ENCODE results near the gene SC5D. TPM values are rescaled to one million over a fixed set of nuclear protein-coding genes. Genes with fewer than 3 reads are reported as not detected.
A peak's percentile ranks its signal among the peaks of the same experiment; 100 is the strongest.

The SC5D gene
- total RNA-seq, 2 donors from 2014 or later, result 61.6 to 86.6 TPM

DNA sequence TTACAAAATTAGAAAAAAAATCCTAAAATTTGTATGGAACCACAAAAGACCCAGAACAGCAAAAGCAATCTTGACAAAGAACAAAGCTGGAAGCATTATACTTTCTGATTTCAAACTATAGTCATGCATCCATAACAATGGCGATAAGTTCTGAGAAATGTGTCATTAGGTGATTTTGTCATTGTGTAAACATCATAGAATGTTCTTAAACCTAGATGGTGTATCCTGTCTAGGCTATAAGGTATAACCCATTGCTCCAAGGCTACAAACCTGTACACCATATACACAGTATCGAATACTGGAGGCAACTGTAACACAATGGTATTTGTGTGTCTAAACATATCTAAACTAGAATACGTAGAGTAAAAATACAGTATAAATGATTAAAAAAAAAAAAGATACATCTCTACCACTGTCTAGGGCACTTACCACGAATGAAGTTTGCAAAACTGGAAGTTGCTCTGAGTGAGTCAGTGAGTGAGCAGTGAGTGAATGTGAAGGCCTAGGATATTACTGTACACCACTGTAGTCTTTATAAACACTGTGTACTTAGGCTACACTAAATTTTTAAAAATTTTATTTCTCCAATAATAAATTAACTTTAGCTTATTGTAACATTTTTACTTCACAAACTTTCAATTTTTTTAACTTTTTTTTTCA lies 18.1 kb upstream of the SC5D start:
- Histone ChIP-seq H3K27ac (no peak overlapping the region), H3K4me1 (replicated peaks) (no peaks in the 10 kb centered on the region), H3K9me3 (no peaks in the 10 kb centered on the region), H3K36me3 (no peaks in the 10 kb centered on the region), H3K4me3 (no peak overlapping the region), H3K27me3 (replicated peaks; ENCODE audit: insufficient read depth) (no peaks in the 10 kb centered on the region)
- no peak for TF ChIP-seq CTCF (IDR thresholded peaks at IDR 0.05)
- TF ChIP-seq POLR2A (IDR thresholded peaks at IDR 0.05), result no peak
- no peak for TF ChIP-seq POLR2AphosphoS5 (IDR thresholded peaks at IDR 0.05)
- no peak for DNase-seq (ENCODE audit: low spot score)
- intact Hi-C loops (cut with DNase I), result no loop called here
- 89% methylated on average over 4 of the region's 4 CpGs for WGBS

GRCh38 chr11:121281698-121282097 lies 10.9 kb upstream of the SC5D start:
- TF ChIP-seq POLR2A (IDR thresholded peaks at IDR 0.05), result no peak
- TF ChIP-seq POLR2AphosphoS5 (IDR thresholded peaks at IDR 0.05), result no peak
- no peak for TF ChIP-seq CTCF (IDR thresholded peaks at IDR 0.05)
- H3K4me3 ChIP-seq, result no peak overlapping the region
- no peaks in the 10 kb centered on the region for H3K27me3 ChIP-seq (replicated peaks; ENCODE audit: insufficient read depth)
- no peaks in the 10 kb centered on the region for H3K36me3 ChIP-seq
- DNase-seq (ENCODE audit: low spot score), result no peak
- no peaks in the 10 kb centered on the region for H3K9me3 ChIP-seq
- intact Hi-C loops (cut with DNase I), result no loop called here
- H3K27ac ChIP-seq, result no peak overlapping the region
- WGBS, result 98% methylated on average over 5 of the region's 5 CpGs
- H3K4me1 ChIP-seq (replicated peaks), result no peaks in the 10 kb centered on the region

DNA sequence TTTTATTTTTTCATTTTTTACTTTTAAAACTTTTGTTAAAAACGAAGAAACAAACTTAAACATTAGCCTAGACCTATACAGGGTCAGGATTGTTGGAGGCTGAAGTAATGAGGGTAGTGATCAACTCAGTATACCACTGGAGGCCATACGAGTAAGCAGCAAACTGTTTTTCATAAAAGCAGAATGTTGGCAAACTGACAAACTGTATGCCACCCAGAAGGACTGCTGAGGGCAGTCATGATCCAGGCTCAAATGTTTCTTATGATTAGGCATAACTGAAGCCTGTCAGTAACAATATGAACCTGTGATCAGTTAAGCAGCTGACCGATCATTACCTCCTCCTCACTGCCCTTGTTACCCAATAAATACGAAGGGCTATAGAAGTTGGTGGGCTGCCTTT lies 10.2 kb upstream of the SC5D start:
- H3K4me3 ChIP-seq, result no peak overlapping the region
- intact Hi-C loops (cut with DNase I), result no loop called here

DNA sequence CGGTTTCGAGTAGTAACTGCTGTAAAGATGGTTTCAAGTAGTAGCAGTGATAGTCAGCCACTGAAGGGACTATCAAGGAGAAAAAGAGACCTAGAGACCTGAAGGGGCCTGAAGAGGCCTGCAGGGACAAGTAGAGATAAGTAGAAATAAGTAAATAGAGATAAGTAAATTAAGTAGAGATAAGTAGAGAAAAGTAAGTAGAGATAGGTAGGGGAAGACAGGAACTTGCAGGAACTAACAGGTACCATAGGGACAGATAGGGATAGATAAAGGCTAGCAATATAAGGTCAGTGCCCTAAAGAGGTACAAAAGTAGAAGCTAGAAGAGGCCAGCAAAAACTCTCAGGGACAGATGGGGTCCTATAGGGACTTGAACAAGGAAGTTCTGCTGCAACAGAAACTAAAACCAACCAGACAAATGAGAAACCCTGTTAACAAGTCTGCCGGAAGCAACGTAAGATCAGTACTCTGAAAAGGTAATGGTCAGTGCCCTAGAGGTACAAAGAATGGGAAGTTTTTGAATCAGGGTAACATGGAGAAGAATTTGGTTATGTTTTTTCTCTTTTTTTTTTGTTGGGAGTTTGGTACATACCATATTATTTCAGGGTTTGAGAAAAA lies 9.6 kb upstream of the SC5D start:
- Histone ChIP-seq H3K9me3 (no peaks in the 10 kb centered on the region), H3K4me1 (replicated peaks) (no peaks in the 10 kb centered on the region), H3K27me3 (replicated peaks; ENCODE audit: insufficient read depth) (no peaks in the 10 kb centered on the region), H3K27ac (no peak overlapping the region), H3K36me3 (no peaks in the 10 kb centered on the region), H3K4me3 (no peak overlapping the region)
- 94% methylated on average over 4 of the region's 4 CpGs for WGBS
- intact Hi-C loops (cut with DNase I), result no loop called here
- TF ChIP-seq CTCF (IDR thresholded peaks at IDR 0.05), result no peak
- TF ChIP-seq POLR2AphosphoS5 (IDR thresholded peaks at IDR 0.05), result no peak
- no peak for TF ChIP-seq POLR2A (IDR thresholded peaks at IDR 0.05)
- DNase-seq (ENCODE audit: low spot score), result no peak

More for the DNA sequence above, 10.2 kb upstream of the SC5D start:
- DNase-seq (ENCODE audit: low spot score), result no peak
- no peak for TF ChIP-seq POLR2AphosphoS5 (IDR thresholded peaks at IDR 0.05)
- TF ChIP-seq POLR2A (IDR thresholded peaks at IDR 0.05), result no peak
- no peak for TF ChIP-seq CTCF (IDR thresholded peaks at IDR 0.05)
- Histone ChIP-seq H3K36me3 (no peaks in the 10 kb centered on the region), H3K9me3 (no peaks in the 10 kb centered on the region), H3K27me3 (replicated peaks; ENCODE audit: insufficient read depth) (no peaks in the 10 kb centered on the region), H3K4me1 (replicated peaks) (no peaks in the 10 kb centered on the region), H3K27ac (no peak overlapping the region)
- 66% methylated on average over 4 of the region's 4 CpGs for WGBS

DNA sequence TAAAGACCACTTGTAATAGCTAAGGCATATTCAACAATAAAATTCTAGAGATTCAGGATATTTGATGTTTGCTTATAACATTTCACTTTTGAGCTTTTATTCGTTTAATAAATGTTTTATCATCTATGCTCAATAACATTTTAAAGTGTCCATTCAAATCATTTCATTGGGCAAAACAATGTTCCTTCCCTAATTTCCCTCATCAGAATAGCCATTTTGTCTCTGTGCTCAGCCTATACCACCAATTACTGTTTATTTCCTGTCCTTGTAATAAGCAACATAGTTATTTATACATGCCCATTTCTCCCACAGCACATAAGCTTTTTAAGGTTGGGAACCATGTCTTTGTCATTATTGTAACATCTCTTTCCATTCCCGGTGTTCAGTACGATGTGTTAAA lies 1.3 kb upstream of the SC5D start:
- no peaks in the 10 kb centered on the region for H3K27me3 ChIP-seq (replicated peaks; ENCODE audit: insufficient read depth)
- intact Hi-C loops (cut with DNase I), result loop anchor here (5.0 kb wide), 1 partner anchor 954 kb away; the partner anchor contains the start of gene ARHGEF12
- H3K4me3 ChIP-seq, result no peak overlapping the region
- TF ChIP-seq POLR2AphosphoS5 (IDR thresholded peaks at IDR 0.05) (no peak), CTCF (IDR thresholded peaks at IDR 0.05) (no peak), POLR2A (IDR thresholded peaks at IDR 0.05) (no peak)
- no peak for DNase-seq (ENCODE audit: low spot score)
- H3K4me1 ChIP-seq (replicated peaks), result no peaks in the 10 kb centered on the region
- WGBS, result 51% methylated on average over 3 of the region's 3 CpGs
- no peaks in the 10 kb centered on the region for H3K9me3 ChIP-seq
- peak overlapping the region in 1 of 2 donors; percentile 99 for H3K27ac ChIP-seq
- no peaks in the 10 kb centered on the region for H3K36me3 ChIP-seq
